K562 (cell line): ENCODE measurements around the gene AKNAD1. TPM values are rescaled to one million over a fixed set of nuclear protein-coding genes. Genes with fewer than 3 reads are reported as not detected.

Experiments
- CBFA2T2 ChIP-seq: fragments of 450-650 bp; conservative IDR thresholded peaks from 2 replicates; pipeline ENCODE4 v1.6.1; 2017; ENCODE audit warnings: mild to moderate bottlenecking
- CBX3 ChIP-seq, 2 experiments: IDR thresholded peaks; 1 replicate in 1 of 2; 2 replicates in 1 of 2; pipeline ENCODE4 v1.6.1; 2012; ENCODE audit warnings: inconsistent platforms in 2 of 2, low read length in 2 of 2, borderline replicate concordance in 1 of 2, control low read depth in 1 of 2
- CBX5 ChIP-seq: IDR thresholded peaks from 2 replicates; pipeline ENCODE4 v1.6.1; 2014; ENCODE audit warnings: low read depth, borderline replicate concordance
- CREBBP ChIP-seq: IDR thresholded peaks from one replicate; pipeline ENCODE4 v1.6.1; 2012; ENCODE audit warnings: low read depth, mild to moderate bottlenecking, control low read depth, inconsistent platforms, low read length
- EGR1 ChIP-seq: fragments of 450-650 bp; conservative IDR thresholded peaks from 2 replicates; pipeline ENCODE4 v1.6.1; 2017; ENCODE audit warnings: mild to moderate bottlenecking
- ETV5 ChIP-seq: sonication (generic); formaldehyde crosslinking; IDR thresholded peaks from 2 replicates; pipeline ENCODE4 v1.4.0; 2020; ENCODE audit warnings: low read depth, mild to moderate bottlenecking, missing genetic modification reagents
- FOS ChIP-seq: IDR thresholded peaks from 3 replicates; pipeline ENCODE4 v1.6.1; 2011; ENCODE audit not compliant: insufficient read length; ENCODE audit errors: extremely low read depth
- HDAC2 ChIP-seq: fragments of 450-650 bp; IDR thresholded peaks from 2 replicates; pipeline ENCODE4 v1.6.1; 2016; ENCODE audit warnings: mild to moderate bottlenecking
- LEF1 ChIP-seq: fragments of 450-650 bp; IDR thresholded peaks from 2 replicates; pipeline ENCODE4 v1.6.1; 2016; ENCODE audit warnings: mild to moderate bottlenecking
- POLR2AphosphoS5 ChIP-seq: IDR thresholded peaks from 2 replicates; pipeline ENCODE4 v1.6.1; 2011; ENCODE audit warnings: mild to moderate bottlenecking, low read depth, low read length, moderate library complexity; ENCODE audit not compliant: control insufficient read depth, insufficient read depth
- RAD21 ChIP-seq, 2 experiments: fragments of 250-450 bp in 1 of 2; fragments of 450-650 bp in 1 of 2; sonication (Bioruptor Pico) in 1 of 2; formaldehyde crosslinking in 1 of 2; IDR thresholded peaks in 1 of 2; conservative IDR thresholded peaks in 1 of 2; 2 replicates each; pipeline versions ENCODE4 v1.4.0 to v1.8.0; 2020 to 2022; ENCODE audit warnings: mild to moderate bottlenecking in 2 of 2, moderate library complexity in 1 of 2
- RBM39 ChIP-seq: fragments of 200-400 bp; formaldehyde crosslinking; optimal IDR thresholded peaks from 2 replicates; pipeline ENCODE3; 2018; ENCODE audit warnings: low read depth, low read length
- TCF3 ChIP-seq: sonication (generic); formaldehyde crosslinking; IDR thresholded peaks from 2 replicates; pipeline ENCODE4 v1.4.0; 2020; ENCODE audit warnings: mild to moderate bottlenecking, missing genetic modification reagents
- polyA plus RNA-seq, 8 experiments: library from polyadenylated mRNA; depleted of rRNA in 4 of 8; stranded (reverse) in 5 of 8; unstranded in 3 of 8; fragments of >200 nt; fragmentation: Nextera tagmentation in 2 of 8; fragmentation: Illumina TruSeq in 1 of 8; extraction: Ambion mirVana in 2 of 8; extraction: Trizol in 1 of 8; gene quantifications; 2 replicates each; pipeline versions ENCODE4 v1.2.1 to v1.2.3, GENCODE V29; 2011 to 2014; ENCODE audit warnings: inconsistent platforms in 1 of 8, missing spikeins in 1 of 8
- total RNA-seq, 7 experiments: library from RNA; depleted of rRNA in 6 of 7; stranded (reverse); fragments of >200 nt in 6 of 7; fragmentation: Illumina TruSeq in 2 of 7; extraction: Trizol in 2 of 7; gene quantifications; 2 replicates each; pipeline versions ENCODE4 v1.2.1 to v1.2.3, GENCODE V29; 2011 to 2021; ENCODE audit warnings: low replicate concordance in 1 of 7
- TF ChIP-seq, protein P1 (sequence below): sonication (generic); formaldehyde crosslinking; IDR thresholded peaks from 2 replicates; pipeline ENCODE4 v1.8.0; 2022; ENCODE audit warnings: missing genetic modification reagents, mild to moderate bottlenecking, moderate library complexity, borderline replicate concordance
- TF ChIP-seq, protein P2 (sequence below), 2 experiments: fragments of 450-650 bp in 1 of 2; sonication (generic) in 1 of 2; formaldehyde crosslinking in 1 of 2; IDR thresholded peaks in 1 of 2; conservative IDR thresholded peaks in 1 of 2; 2 replicates each; pipeline versions ENCODE4 v1.6.1 to v1.8.1; 2016 to 2023; ENCODE audit warnings: mild to moderate bottlenecking in 2 of 2, moderate library complexity in 2 of 2, inconsistent platforms in 1 of 2, missing genetic modification reagents in 1 of 2
- TF ChIP-seq, protein P3 (sequence below), 2 experiments: IDR thresholded peaks; 2 replicates each; pipeline ENCODE4 v1.6.1; 2011; ENCODE audit warnings: borderline replicate concordance in 1 of 2, control low read depth in 1 of 2, low read depth in 1 of 2, low read length in 1 of 2, mild to moderate bottlenecking in 1 of 2, mixed read lengths in 1 of 2, moderate library complexity in 1 of 2; ENCODE audit not compliant: insufficient read depth in 1 of 2, insufficient read length in 1 of 2, poor library complexity in 1 of 2, severe bottlenecking in 1 of 2; ENCODE audit errors: extremely low read depth in 1 of 2
- TF ChIP-seq, protein P4 (sequence below): fragments of 450-650 bp; IDR thresholded peaks from 2 replicates; pipeline ENCODE4 v1.6.1; 2018; ENCODE audit not compliant: partially characterized antibody

AKNAD1 gene
- total and polyA plus RNA-seq, 9 of the 15 experiments (the other 6 are each of a cell fraction or from before 2014, with no cell fraction given) = 0.13 to 0.30 TPM; not detected in 7

DNA sequence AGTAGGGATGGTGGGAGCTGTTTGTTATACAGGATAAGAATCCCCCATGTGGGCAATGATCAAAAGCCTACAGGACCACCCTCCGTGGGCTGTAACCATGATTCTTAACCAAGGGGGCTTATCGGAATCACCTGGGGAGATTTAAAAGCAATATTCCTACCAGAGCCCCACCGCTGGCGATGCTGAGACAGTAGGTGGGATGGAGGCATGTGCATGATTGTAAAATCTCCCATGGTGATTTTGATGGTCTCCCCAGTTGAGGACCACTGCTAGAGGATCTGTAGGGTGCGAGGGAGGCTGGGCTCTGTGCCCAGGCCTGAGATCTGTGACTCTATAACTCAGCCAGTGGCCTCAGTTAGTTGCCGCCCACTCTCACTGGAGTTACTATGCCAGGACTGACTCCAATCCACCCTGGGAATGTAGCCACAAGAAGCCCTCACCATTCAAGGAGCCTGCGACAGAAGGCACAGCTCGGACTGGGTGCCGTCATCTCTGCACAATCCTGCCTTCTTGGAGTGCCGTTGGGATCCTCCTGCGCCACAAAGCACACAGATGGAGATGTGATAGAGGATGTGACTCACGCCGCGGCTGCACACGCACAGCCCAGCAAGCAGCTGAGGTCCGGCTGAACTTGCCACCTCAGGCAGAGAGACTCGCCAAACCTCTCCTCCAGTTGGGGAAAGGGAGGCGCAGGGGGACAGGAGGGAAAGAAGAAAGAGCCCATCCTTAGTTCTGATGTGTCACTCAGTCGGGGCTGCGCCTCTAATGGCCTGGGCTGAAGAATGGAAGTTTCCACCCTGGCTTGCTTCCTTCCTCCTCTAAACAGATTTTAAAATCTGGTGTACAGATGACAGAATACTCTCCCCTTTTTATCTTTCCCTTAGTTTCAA lies 26.5 kb downstream of the AKNAD1 start (continued):
- TF ChIP-seq, protein P1, sequence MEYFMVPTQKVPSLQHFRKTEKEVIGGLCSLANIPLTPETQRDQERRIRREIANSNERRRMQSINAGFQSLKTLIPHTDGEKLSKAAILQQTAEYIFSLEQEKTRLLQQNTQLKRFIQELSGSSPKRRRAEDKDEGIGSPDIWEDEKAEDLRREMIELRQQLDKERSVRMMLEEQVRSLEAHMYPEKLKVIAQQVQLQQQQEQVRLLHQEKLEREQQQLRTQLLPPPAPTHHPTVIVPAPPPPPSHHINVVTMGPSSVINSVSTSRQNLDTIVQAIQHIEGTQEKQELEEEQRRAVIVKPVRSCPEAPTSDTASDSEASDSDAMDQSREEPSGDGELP (CRISPR knock-in tag) = peak; percentile 91
- TF ChIP-seq, protein P2, sequence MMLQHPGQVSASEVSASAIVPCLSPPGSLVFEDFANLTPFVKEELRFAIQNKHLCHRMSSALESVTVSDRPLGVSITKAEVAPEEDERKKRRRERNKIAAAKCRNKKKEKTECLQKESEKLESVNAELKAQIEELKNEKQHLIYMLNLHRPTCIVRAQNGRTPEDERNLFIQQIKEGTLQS (IDR thresholded peaks at IDR 0.05) = peak; percentile 92
- TF ChIP-seq, protein P2 (CRISPR knock-in tag; conservative IDR thresholded peaks at IDR 0.05) = 0 out of 2 replicates have a peak, but pooled peaks have one; percentile 32
- TF ChIP-seq HDAC2 (peak; percentile 92), RBM39 (no peak), CREBBP (no peak), CBX3 (IDR thresholded peaks at IDR 0.05; ENCODE audit: borderline replicate concordance in 1 of 2, low read length in 2 of 2) (peak in 1 of 2 experiments; percentile 61; a peak in 1 of 3 replicates), CBX5 (0 out of 2 replicates have a peak, but pooled peaks have one; percentile 41), ETV5 (CRISPR knock-in tag) (peak; percentile 52; the same call in 1 of the 2 replicates), LEF1 (peak; percentile 38; the same call in 1 of the 2 replicates), POLR2AphosphoS5 (0 out of 2 replicates have a peak, but pooled peaks have one; percentile 30), TCF3 (CRISPR knock-in tag) (peak; percentile 56; the same call in 1 of the 2 replicates), CBFA2T2 (peak; percentile 60), FOS (peak; percentile 42), EGR1 (peak; percentile 22; the same call in 1 of the 2 replicates), RAD21 (CRISPR knock-in tag; conservative IDR thresholded peaks at IDR 0.05 in 1 of 2, IDR thresholded peaks at IDR 0.05 in 1 of 2) (peak in 1 of 2 experiments; percentile 28; a peak in 2 of 4 replicates)
- TF ChIP-seq, protein P3, sequence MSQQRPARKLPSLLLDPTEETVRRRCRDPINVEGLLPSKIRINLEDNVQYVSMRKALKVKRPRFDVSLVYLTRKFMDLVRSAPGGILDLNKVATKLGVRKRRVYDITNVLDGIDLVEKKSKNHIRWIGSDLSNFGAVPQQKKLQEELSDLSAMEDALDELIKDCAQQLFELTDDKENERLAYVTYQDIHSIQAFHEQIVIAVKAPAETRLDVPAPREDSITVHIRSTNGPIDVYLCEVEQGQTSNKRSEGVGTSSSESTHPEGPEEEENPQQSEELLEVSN (IDR thresholded peaks at IDR 0.05; ENCODE audit: borderline replicate concordance in 1 of 2, extremely low read depth in 1 of 2, insufficient read depth in 1 of 2, insufficient read length in 1 of 2, low read depth in 1 of 2, low read length in 1 of 2, poor library complexity in 1 of 2, severe bottlenecking in 1 of 2) = peak in 1 of 2 experiments; percentile 8
- TF ChIP-seq, protein P4, sequence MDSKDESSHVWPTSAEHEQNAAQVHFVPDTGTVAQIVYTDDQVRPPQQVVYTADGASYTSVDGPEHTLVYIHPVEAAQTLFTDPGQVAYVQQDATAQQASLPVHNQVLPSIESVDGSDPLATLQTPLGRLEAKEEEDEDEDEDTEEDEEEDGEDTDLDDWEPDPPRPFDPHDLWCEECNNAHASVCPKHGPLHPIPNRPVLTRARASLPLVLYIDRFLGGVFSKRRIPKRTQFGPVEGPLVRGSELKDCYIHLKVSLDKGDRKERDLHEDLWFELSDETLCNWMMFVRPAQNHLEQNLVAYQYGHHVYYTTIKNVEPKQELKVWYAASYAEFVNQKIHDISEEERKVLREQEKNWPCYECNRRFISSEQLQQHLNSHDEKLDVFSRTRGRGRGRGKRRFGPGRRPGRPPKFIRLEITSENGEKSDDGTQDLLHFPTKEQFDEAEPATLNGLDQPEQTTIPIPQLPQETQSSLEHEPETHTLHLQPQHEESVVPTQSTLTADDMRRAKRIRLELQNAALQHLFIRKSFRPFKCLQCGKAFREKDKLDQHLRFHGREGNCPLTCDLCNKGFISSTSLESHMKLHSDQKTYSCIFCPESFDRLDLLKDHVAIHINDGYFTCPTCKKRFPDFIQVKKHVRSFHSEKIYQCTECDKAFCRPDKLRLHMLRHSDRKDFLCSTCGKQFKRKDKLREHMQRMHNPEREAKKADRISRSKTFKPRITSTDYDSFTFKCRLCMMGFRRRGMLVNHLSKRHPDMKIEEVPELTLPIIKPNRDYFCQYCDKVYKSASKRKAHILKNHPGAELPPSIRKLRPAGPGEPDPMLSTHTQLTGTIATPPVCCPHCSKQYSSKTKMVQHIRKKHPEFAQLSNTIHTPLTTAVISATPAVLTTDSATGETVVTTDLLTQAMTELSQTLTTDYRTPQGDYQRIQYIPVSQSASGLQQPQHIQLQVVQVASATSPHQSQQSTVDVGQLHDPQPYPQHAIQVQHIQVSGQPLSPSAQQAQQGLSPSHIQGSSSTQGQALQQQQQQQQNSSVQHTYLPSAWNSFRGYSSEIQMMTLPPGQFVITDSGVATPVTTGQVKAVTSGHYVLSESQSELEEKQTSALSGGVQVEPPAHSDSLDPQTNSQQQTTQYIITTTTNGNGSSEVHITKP = peak; percentile 28
